GM23338 (cell line): ENCODE data around the gene TTYH1. TPM values are rescaled to one million over a fixed set of nuclear protein-coding genes. Genes with fewer than 3 reads are reported as not detected.

Experiments used
- CREB1 ChIP-seq: fragments of 250-450 bp; sonication (Bioruptor Pico); IDR thresholded peaks from 2 replicates; pipeline ENCODE4 v1.5.0; 2020; ENCODE audit warnings: low read depth, mild to moderate bottlenecking, moderate library complexity
- ETS1 ChIP-seq: IDR thresholded peaks from 2 replicates; pipeline ENCODE4 v1.6.1; 2016; ENCODE audit warnings: antibody characterized with exemption
- EZH2 ChIP-seq: fragments of 200-600 bp; sonication (generic); IDR thresholded peaks from one replicate; pipeline ENCODE4 v1.8.0; 2017; ENCODE audit warnings: antibody characterized with exemption, mild to moderate bottlenecking, low read depth; ENCODE audit not compliant: unreplicated experiment
- JUNB ChIP-seq: IDR thresholded peaks from one replicate; pipeline ENCODE4 v1.6.1; 2016; ENCODE audit warnings: antibody characterized with exemption; ENCODE audit not compliant: unreplicated experiment
- ZNF331 ChIP-seq: fragments of 250-450 bp; sonication (Bioruptor Pico); IDR thresholded peaks from 2 replicates; pipeline ENCODE4 v1.5.0; 2020; ENCODE audit warnings: low read depth, mild to moderate bottlenecking, moderate library complexity
- polyA plus RNA-seq: library from polyadenylated mRNA; unstranded; fragments of >200 nt; fragmentation: Nextera tagmentation; extraction: Ambion mirVana; gene quantifications from 2 replicates; pipeline ENCODE4 v1.2.1, GENCODE V29; 2016
- total RNA-seq: library from RNA; depleted of rRNA; stranded (reverse); fragments of >200 nt; shearing (Covaris generic); gene quantifications from 2 replicates; pipeline ENCODE4 v1.2.3, GENCODE V29; 2014
- TF ChIP-seq, protein P1 (sequence below): fragments of 250-450 bp; sonication (Bioruptor Pico); IDR thresholded peaks from 2 replicates; pipeline ENCODE4 v1.5.0; 2020; ENCODE audit warnings: mild to moderate bottlenecking, moderate library complexity
- TF ChIP-seq, protein P2 (sequence below), 2 experiments: fragments of 200-600 bp in 1 of 2; sonication (generic) in 1 of 2; conservative IDR thresholded peaks; 2 replicates each; pipeline versions ENCODE4 v1.5.1 to v1.6.1; 2016 to 2017; ENCODE audit warnings: antibody characterized with exemption in 2 of 2, low read depth in 2 of 2, mild to moderate bottlenecking in 2 of 2, moderate library complexity in 1 of 2

TTYH1 gene
- total and polyA plus RNA-seq, 2 experiments from 2014 or later, result 18.2 to 40.8 TPM

DNA sequence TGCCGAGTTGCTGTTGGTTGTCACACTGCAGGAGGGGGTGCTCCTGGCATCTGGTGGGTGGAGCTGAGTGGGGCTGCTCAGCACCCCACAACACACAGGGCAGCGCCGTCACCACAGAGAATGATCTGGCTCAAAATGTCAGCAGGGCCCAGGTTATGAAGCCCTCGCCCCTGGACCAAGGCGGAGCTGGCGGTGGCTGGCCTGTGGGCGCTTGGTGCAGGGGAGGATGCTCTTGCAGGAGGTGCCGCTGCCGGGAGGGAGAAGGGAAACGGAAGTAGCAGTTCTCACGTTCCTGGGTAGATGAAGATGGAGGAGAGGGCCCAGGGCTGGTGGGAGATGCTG, 19.6 kb downstream of the TTYH1 start (continued):
- TF ChIP-seq, protein P1, sequence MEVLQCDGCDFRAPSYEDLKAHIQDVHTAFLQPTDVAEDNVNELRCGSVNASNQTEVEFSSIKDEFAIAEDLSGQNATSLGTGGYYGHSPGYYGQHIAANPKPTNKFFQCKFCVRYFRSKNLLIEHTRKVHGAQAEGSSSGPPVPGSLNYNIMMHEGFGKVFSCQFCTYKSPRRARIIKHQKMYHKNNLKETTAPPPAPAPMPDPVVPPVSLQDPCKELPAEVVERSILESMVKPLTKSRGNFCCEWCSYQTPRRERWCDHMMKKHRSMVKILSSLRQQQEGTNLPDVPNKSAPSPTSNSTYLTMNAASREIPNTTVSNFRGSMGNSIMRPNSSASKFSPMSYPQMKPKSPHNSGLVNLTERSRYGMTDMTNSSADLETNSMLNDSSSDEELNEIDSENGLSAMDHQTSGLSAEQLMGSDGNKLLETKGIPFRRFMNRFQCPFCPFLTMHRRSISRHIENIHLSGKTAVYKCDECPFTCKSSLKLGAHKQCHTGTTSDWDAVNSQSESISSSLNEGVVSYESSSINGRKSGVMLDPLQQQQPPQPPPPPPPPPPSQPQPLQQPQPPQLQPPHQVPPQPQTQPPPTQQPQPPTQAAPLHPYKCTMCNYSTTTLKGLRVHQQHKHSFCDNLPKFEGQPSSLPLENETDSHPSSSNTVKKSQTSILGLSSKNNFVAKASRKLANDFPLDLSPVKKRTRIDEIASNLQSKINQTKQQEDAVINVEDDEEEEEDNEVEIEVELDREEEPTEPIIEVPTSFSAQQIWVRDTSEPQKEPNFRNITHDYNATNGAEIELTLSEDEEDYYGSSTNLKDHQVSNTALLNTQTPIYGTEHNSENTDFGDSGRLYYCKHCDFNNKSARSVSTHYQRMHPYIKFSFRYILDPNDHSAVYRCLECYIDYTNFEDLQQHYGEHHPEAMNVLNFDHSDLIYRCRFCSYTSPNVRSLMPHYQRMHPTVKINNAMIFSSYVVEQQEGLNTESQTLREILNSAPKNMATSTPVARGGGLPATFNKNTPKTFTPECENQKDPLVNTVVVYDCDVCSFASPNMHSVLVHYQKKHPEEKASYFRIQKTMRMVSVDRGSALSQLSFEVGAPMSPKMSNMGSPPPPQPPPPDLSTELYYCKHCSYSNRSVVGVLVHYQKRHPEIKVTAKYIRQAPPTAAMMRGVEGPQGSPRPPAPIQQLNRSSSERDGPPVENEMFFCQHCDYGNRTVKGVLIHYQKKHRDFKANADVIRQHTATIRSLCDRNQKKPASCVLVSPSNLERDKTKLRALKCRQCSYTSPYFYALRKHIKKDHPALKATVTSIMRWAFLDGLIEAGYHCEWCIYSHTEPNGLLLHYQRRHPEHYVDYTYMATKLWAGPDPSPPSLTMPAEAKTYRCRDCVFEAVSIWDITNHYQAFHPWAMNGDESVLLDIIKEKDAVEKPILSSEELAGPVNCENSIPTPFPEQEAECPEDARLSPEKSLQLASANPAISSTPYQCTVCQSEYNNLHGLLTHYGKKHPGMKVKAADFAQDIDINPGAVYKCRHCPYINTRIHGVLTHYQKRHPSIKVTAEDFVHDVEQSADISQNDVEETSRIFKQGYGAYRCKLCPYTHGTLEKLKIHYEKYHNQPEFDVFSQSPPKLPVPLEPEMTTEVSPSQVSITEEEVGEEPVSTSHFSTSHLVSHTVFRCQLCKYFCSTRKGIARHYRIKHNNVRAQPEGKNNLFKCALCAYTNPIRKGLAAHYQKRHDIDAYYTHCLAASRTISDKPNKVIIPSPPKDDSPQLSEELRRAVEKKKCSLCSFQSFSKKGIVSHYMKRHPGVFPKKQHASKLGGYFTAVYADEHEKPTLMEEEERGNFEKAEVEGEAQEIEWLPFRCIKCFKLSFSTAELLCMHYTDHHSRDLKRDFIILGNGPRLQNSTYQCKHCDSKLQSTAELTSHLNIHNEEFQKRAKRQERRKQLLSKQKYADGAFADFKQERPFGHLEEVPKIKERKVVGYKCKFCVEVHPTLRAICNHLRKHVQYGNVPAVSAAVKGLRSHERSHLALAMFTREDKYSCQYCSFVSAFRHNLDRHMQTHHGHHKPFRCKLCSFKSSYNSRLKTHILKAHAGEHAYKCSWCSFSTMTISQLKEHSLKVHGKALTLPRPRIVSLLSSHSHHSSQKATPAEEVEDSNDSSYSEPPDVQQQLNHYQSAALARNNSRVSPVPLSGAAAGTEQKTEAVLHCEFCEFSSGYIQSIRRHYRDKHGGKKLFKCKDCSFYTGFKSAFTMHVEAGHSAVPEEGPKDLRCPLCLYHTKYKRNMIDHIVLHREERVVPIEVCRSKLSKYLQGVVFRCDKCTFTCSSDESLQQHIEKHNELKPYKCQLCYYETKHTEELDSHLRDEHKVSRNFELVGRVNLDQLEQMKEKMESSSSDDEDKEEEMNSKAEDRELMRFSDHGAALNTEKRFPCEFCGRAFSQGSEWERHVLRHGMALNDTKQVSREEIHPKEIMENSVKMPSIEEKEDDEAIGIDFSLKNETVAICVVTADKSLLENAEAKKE (CRISPR knock-in tag), result no peak
- TF ChIP-seq CREB1 (CRISPR knock-in tag) (no peak), JUNB (no peak), EZH2 (no peak), ETS1 (no peak), ZNF331 (CRISPR knock-in tag) (no peak)
- TF ChIP-seq, protein P2, sequence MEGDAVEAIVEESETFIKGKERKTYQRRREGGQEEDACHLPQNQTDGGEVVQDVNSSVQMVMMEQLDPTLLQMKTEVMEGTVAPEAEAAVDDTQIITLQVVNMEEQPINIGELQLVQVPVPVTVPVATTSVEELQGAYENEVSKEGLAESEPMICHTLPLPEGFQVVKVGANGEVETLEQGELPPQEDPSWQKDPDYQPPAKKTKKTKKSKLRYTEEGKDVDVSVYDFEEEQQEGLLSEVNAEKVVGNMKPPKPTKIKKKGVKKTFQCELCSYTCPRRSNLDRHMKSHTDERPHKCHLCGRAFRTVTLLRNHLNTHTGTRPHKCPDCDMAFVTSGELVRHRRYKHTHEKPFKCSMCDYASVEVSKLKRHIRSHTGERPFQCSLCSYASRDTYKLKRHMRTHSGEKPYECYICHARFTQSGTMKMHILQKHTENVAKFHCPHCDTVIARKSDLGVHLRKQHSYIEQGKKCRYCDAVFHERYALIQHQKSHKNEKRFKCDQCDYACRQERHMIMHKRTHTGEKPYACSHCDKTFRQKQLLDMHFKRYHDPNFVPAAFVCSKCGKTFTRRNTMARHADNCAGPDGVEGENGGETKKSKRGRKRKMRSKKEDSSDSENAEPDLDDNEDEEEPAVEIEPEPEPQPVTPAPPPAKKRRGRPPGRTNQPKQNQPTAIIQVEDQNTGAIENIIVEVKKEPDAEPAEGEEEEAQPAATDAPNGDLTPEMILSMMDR (conservative IDR thresholded peaks at IDR 0.05; ENCODE audit: low read depth in 2 of 2), result no peak
